Suprapubic skin (tissue), 3 donors: ENCODE measurements around the gene GGACT.

Source experiments
- CTCF ChIP-seq, 2 donors: fragments of 200-600 bp in 1 of 2; fragments of 450-650 bp in 1 of 2; sonication (generic) in 1 of 2; IDR thresholded peaks; one replicate each; pipeline ENCODE4 v1.5.1; 2016 to 2019; ENCODE audit warnings: antibody characterized with exemption in 2 of 2, mild to moderate bottlenecking in 1 of 2, moderate library complexity in 1 of 2
- EP300 ChIP-seq: sonication (generic); formaldehyde crosslinking; IDR thresholded peaks from one replicate; pipeline ENCODE4 v1.6.1; 2017; ENCODE audit warnings: antibody characterized with exemption
- POLR2A ChIP-seq, 2 donors: fragments of 450-650 bp; IDR thresholded peaks; one replicate each; pipeline ENCODE4 v1.6.1; 2017; ENCODE audit warnings: antibody characterized with exemption in 2 of 2, mild to moderate bottlenecking in 2 of 2, moderate library complexity in 2 of 2

GRCh38 chr13:100636441-100636840 lies 47.9 kb upstream of the GGACT start:
- TF ChIP-seq EP300 (no peak), CTCF (IDR thresholded peaks at IDR 0.05) (no peak), POLR2A (IDR thresholded peaks at IDR 0.05) (no peak)
